HG02938 (cell line): ENCODE data around the gene NTRK2.
A peak's percentile ranks its signal among the peaks of the same experiment; 100 is the strongest.

Experiments
- ATAC-seq: cut with Tn5 transposase; IDR thresholded peaks from one replicate; pipeline ENCODE4 v1.9.1; 2021; ENCODE audit warnings: mild to moderate bottlenecking, moderate library complexity; ENCODE audit not compliant: unreplicated experiment

Gene NTRK2

DNA sequence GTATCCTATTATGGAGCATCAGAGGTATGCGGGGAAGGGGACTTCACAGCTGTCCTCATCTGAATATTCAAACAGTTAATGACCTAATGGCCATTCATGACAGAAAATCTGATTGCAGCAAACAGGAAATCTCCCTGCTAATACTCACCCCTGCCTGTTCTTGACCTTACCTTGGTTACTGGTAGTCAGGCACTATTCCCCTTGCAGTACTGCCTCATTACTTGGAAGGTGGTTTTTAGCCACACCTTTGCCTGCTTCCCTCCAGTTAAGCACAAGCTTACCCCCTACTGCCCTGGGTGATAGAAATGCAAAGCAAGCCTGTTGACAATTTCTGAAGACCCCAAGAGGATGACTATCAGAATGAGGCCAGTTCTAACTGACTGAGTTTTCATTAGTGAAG is 332.4 kb downstream of the NTRK2 start:
- ATAC-seq, result no peak

- ATAC-seq, result no peak
Observed at GRCh38 chr9:85004818-85005413, 335.4 kb downstream of the NTRK2 start.

DNA sequence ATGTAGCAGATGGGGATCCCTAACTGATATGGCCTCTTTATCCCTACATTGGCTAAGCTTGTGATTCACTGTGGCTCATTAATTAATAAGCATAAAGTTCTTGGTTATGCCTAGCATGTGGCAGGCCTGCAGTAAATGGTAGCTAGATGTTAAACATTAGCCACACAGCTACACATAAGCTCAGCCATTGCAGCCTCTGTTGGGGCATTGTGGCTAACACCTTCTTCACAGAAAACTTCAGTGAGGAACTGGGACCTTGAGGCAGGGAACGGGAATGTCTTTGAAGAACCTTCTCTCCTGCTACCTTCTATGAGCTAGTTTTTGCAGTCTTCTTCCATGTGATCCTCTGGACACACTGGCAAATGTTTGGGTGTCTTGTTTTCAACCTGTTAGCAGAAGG is 338.2 kb downstream of the NTRK2 start:
- ATAC-seq, result no peak

DNA sequence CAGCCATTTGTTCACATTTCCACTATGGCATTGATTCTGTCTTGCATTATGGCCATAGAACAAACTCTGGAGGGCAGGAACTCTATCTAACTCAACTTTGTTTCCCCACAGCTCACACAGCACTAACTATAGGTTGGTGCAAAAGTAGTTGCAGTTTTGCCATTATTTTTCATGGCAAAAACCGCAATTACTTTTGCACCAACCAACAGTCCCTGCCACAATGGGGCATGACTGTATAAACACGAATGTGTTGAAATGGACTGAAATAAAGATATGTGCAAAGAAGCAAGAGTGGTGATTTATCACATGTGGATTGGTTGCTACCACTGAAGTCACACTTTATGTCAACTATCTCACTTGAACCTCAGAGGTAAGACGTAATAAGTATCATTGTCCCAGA is 338.7 kb downstream of the NTRK2 start:
- no peak for ATAC-seq

GRCh38 chr9:85009251-85009650 is 339.7 kb downstream of the NTRK2 start:
- peak; percentile 81 for ATAC-seq

- ATAC-seq, result no peak
Observed at GRCh38 chr9:85013703-85014102, 344.2 kb downstream of the NTRK2 start.

GRCh38 chr9:85014292-85014691 is 344.8 kb downstream of the NTRK2 start:
- ATAC-seq, result no peak

DNA sequence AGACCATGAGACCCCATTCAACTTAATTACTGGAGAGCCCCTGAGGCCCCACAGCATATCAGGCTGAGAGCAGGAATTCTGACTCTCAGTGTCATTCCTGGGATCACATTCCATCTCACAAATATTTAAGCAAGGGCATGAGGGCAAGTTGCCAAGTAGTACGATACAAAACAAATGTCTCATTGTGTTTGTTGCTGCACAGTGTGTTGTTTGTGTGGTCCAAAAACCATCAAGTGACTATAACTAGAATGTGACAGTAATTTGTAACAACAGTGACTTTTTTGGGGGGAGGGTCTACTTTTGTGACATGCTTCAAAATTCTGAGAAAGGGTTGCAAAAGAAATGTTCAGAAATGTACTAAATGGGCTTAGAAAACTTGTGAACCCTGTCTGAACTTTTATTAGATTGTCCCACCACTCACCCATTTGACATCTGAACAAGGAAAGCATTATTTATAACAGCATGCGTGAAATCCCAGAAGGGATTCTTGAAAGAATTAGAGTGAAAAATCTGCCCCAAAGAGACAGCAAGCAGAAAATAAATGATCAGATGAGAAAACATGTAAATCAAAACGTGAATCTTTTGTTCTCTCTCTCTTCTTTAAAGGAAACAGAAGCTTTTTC is 347.0 kb downstream of the NTRK2 start:
- ATAC-seq, result no peak

GRCh38 chr9:85020791-85021190 is 351.3 kb downstream of the NTRK2 start:
- no peak for ATAC-seq

DNA sequence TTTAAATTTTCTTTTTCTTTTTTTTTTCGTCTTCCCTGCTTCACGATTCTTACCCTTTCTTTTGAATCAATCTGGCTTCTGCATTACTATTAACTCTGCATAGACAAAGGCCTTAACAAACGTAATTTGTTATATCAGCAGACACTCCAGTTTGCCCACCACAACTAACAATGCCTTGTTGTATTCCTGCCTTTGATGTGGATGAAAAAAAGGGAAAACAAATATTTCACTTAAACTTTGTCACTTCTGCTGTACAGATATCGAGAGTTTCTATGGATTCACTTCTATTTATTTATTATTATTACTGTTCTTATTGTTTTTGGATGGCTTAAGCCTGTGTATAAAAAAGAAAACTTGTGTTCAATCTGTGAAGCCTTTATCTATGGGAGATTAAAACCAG is 352.2 kb downstream of the NTRK2 start:
- ATAC-seq, result no peak

DNA sequence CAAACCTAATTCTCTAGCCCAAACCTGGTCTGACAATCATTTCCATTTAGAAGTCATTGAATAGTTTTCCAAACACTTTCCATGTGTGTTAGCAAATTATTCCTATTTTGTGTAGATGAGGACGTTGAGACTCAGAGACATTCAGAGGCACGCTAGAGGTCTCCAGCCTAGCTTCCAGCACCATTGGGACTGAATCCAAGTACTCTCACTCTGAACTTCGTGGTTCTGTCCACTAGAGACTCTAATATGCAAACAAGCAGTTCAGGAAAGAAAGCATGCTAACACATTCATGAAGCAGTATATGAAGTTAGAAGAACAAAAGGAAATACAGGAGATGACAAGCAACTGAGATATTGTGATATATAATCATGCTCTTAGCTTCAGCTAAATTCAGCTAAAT is 354.8 kb downstream of the NTRK2 start:
- ATAC-seq, result no peak

GRCh38 chr9:85025638-85026037 is 356.1 kb downstream of the NTRK2 start:
- ATAC-seq, result no peak

- no peak for ATAC-seq
Observed at GRCh38 chr9:85027870-85028269, 358.3 kb downstream of the NTRK2 start.

GRCh38 chr9:85030316-85030715 is 360.8 kb downstream of the NTRK2 start:
- no peak for ATAC-seq

DNA sequence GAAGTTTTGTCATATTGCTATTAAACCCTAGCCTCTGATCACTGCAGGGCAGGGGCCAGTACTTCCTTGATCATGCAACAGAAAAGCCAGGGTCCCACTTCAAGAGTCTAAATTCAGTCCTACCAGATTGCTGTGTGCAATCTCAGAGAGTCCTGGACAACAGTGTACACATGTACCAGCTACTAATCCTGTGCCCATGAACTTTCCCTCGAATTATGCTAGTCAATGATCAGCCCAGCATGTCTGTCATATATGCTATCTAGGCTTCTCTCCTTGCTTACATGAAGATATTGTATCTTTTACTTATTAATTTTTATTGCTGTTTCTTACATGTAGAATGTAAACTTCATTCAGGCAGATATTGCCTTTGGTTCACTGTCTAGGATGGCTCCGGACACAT is 367.0 kb downstream of the NTRK2 start:
- ATAC-seq, result no peak

DNA sequence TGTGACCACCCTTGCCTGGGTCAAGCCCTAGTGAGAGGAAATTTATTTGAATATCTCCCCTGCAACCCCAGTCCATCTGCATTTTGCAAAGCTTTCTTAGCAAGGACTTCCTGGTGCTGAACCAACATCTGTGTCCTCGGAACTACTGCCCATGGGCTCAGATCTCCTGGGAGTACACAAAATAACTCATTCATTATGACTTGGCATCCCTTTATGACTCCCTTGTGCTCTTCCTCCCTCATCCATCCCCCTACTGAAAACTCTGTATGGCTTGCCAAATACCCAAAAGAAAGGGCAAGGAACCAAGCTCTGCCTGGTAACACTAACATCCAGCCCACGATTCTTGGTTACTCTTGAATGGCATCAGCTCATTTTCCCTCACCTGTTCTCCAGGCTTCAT is 368.5 kb downstream of the NTRK2 start:
- ATAC-seq, result no peak

DNA sequence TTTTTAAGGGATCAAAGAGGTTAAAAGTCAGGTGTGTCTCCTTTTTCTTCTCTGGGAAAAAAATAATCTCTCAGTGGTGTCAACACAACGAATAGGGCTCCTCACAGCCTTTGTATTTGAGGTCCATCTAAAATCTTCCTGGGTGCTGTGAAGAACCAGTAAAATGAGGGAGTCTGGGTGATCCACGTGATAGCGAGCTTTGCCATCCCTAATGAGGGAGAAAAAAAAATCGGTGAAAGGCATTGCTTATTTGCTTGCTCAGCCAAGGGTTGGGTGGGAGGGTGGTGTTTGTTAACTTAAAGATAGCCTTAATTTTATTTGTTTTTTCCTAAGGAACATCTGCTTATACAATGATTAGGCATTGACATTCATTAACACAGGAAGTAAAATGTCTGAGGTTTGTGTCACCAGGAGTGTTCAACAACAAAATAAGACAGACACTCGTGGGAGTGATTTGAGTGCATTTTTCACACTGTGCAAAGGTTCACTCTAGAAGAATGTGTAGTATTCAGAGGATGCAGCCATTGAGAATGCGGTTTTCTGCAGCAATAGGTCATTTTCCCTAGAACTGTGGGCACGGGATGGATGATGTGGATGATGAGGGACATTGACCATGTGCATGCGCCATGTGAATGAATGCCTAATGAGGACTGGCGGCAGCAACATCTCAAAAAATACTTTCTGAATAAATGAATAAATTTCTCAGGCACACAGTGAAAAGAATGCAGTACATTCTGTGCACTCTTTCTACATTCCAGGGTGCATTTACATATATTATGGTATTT is 369.5 kb downstream of the NTRK2 start:
- ATAC-seq, result no peak

DNA sequence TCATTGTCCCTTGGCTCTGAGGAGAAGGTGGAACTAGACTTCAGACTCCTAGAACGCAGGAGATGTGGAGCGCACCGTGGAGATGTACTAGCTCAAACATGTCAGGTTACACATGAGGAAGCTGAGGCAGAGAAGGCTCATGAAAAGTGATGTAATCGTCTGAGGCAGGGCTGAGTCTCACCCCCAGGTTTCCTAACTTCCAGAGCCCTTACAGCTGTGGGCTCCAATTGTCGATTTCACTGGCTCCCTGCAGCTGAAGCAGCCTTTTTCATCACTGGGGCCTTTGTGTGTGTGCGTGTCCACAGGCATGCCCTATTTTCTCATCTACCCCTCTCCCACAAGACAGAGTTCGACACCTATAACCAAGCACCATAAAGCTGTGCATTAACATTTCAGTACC is 370.6 kb downstream of the NTRK2 start:
- no peak for ATAC-seq

GRCh38 chr9:85040821-85041465 is 371.4 kb downstream of the NTRK2 start:
- no peak for ATAC-seq

DNA sequence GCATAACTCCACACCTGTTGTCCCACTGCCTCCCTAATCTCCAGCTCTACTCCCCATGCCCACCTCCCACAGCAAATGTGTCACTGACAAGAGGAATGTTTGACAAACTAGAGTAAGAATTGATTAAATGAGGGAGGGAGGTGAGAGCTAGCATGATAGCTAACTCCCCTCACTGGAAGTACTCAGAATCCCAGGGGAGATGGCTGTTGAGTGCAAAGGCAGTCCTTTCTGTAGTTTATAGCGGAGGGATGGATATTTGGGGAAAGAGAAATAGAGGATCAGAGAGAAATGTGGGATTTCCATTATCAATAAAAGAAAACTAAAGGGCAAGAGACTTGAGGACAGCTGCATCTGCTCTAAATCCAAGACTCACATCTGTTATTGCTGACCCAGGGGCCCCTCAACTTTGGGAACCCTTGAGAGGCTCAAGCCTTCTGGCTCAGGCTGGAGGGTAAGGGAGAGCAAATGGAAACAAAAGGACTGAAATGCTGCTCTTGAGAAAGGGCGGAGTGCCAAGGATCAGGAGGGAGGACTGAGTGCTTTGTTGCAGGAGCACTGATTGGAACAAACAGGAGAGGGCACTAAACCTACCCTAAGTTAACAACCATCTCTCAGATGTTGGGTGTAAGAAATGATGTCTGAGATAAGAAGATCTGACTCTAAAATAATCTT is 372.1 kb downstream of the NTRK2 start:
- no peak for ATAC-seq

- no peak for ATAC-seq
Observed at GRCh38 chr9:85042981-85043647, 373.6 kb downstream of the NTRK2 start.
